Suppressor macrophage treated with lipopolysaccharide for 1 hour (primary cell): ENCODE measurements around the gene LPAR1.
A peak's percentile ranks its signal among the peaks of the same experiment; 100 is the strongest.
"Not testable (repeated sequence)": the region's sequence is repeated elsewhere in the genome, so short reads cannot be mapped to it uniquely, and the experiment has no call there.

ENCODE experiments used
- DNase-seq, 3 donors: peaks; one replicate each; pipeline ENCODE4 v3.0.0-alpha.2; 2020 to 2022

LPAR1 gene

GRCh38 chr9:111038331-111039230 is at the start of gene LPAR1:
LPAR1 (minus strand) TSS chr9:111038470; CDS start chr9:110972117, 66,353 bp downstream.
- peak; percentile 45 to 59 (median 58) for DNase-seq

- DNase-seq = peak; percentile 82 to 94 (median 89)
Measured at GRCh38 chr9:111078391-111079038, 40.2 kb upstream of the LPAR1 start.

- peak; percentile 24 to 48 (median 33) for DNase-seq
Measured at GRCh38 chr9:111076519-111076918, 38.2 kb upstream of the LPAR1 start.

- peak; percentile 22 to 35 (median 32) for DNase-seq
Measured at GRCh38 chr9:111076042-111076441, 37.8 kb upstream of the LPAR1 start.

- DNase-seq = peak; percentile 53 to 66 (median 58)
Measured at GRCh38 chr9:111074395-111074794, 36.1 kb upstream of the LPAR1 start.

GRCh38 chr9:111069183-111069582 is 30.9 kb upstream of the LPAR1 start:
- DNase-seq = no peak

- DNase-seq = peak; percentile 71 to 93 (median 92)
Measured at GRCh38 chr9:111068771-111069170, 30.5 kb upstream of the LPAR1 start.

- no peak for DNase-seq
Measured at GRCh38 chr9:111068383-111068730, 30.1 kb upstream of the LPAR1 start.

GRCh38 chr9:111066468-111066867 is 28.2 kb upstream of the LPAR1 start:
- DNase-seq = no peak

- peak in 2 of 3 donors; percentile 32 to 45 for DNase-seq
Measured at GRCh38 chr9:111065414-111065813, 27.1 kb upstream of the LPAR1 start.

GRCh38 chr9:111064160-111064837 is 26.0 kb upstream of the LPAR1 start:
- DNase-seq = peak; percentile 57 to 81 (median 69)

- peak; percentile 48 to 68 (median 62) for DNase-seq
Measured at GRCh38 chr9:111063332-111063731, 25.1 kb upstream of the LPAR1 start.

- no peak for DNase-seq
Measured at GRCh38 chr9:111058166-111058565, 19.9 kb upstream of the LPAR1 start.

GRCh38 chr9:111056538-111056937 is 18.3 kb upstream of the LPAR1 start:
- DNase-seq = no peak

- DNase-seq = no peak
Measured at GRCh38 chr9:111052791-111053190, 14.5 kb upstream of the LPAR1 start.

GRCh38 chr9:111051400-111051799 is 13.1 kb upstream of the LPAR1 start:
- DNase-seq = no peak

- DNase-seq = no peak
Measured at GRCh38 chr9:111050819-111051218, 12.5 kb upstream of the LPAR1 start.

GRCh38 chr9:111047287-111047686 is 9.0 kb upstream of the LPAR1 start:
- not testable (repeated sequence) for DNase-seq

GRCh38 chr9:111041902-111042301 is 3.6 kb upstream of the LPAR1 start:
- DNase-seq = no peak

GRCh38 chr9:111040494-111040893 is 2.2 kb upstream of the LPAR1 start:
- no peak for DNase-seq

GRCh38 chr9:111039231-111039906 is 1.1 kb upstream of the LPAR1 start:
- DNase-seq = no peak

GRCh38 chr9:111037708-111038330 is 451 bp downstream of the LPAR1 start:
- DNase-seq = peak; percentile 49 to 80 (median 67)
